ENCODE measurements around the gene MAOA.

DNA sequence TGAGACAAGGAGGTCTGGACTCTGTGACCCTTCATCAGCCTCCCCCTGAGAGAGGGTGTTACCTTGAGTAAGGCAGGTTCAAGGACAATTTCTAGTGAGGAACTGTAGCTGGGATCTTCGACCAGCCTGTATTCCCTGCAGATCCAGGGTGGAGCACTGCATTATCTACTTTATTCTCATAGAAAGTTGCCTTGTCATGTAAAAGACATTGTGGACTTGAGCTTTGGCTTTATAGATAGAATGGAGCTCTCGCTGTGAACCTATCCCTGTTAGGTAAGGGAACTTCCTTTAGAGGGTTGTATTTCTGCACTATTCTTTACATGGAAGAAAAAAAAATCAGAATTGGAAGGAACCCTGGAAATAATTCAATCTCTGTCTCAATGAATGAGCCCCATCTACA lies 91.4 kb downstream of the MAOA start:
- TF ChIP-seq, protein P1, sequence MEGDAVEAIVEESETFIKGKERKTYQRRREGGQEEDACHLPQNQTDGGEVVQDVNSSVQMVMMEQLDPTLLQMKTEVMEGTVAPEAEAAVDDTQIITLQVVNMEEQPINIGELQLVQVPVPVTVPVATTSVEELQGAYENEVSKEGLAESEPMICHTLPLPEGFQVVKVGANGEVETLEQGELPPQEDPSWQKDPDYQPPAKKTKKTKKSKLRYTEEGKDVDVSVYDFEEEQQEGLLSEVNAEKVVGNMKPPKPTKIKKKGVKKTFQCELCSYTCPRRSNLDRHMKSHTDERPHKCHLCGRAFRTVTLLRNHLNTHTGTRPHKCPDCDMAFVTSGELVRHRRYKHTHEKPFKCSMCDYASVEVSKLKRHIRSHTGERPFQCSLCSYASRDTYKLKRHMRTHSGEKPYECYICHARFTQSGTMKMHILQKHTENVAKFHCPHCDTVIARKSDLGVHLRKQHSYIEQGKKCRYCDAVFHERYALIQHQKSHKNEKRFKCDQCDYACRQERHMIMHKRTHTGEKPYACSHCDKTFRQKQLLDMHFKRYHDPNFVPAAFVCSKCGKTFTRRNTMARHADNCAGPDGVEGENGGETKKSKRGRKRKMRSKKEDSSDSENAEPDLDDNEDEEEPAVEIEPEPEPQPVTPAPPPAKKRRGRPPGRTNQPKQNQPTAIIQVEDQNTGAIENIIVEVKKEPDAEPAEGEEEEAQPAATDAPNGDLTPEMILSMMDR (IDR thresholded peaks at IDR 0.05) = no peak
- TF ChIP-seq, protein P2, sequence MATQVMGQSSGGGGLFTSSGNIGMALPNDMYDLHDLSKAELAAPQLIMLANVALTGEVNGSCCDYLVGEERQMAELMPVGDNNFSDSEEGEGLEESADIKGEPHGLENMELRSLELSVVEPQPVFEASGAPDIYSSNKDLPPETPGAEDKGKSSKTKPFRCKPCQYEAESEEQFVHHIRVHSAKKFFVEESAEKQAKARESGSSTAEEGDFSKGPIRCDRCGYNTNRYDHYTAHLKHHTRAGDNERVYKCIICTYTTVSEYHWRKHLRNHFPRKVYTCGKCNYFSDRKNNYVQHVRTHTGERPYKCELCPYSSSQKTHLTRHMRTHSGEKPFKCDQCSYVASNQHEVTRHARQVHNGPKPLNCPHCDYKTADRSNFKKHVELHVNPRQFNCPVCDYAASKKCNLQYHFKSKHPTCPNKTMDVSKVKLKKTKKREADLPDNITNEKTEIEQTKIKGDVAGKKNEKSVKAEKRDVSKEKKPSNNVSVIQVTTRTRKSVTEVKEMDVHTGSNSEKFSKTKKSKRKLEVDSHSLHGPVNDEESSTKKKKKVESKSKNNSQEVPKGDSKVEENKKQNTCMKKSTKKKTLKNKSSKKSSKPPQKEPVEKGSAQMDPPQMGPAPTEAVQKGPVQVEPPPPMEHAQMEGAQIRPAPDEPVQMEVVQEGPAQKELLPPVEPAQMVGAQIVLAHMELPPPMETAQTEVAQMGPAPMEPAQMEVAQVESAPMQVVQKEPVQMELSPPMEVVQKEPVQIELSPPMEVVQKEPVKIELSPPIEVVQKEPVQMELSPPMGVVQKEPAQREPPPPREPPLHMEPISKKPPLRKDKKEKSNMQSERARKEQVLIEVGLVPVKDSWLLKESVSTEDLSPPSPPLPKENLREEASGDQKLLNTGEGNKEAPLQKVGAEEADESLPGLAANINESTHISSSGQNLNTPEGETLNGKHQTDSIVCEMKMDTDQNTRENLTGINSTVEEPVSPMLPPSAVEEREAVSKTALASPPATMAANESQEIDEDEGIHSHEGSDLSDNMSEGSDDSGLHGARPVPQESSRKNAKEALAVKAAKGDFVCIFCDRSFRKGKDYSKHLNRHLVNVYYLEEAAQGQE (IDR thresholded peaks at IDR 0.05; ENCODE audit: insufficient read depth in 1 of 2, low read depth in 2 of 2, low read length in 1 of 2) = no peak

All from Panc1 (cell line).